ENCODE data around the gene CPSF3. TPM values are rescaled to one million over a fixed set of nuclear protein-coding genes. Genes with fewer than 3 reads are reported as not detected.
"Not testable (repeated sequence)": the region's sequence is repeated elsewhere in the genome, so short reads cannot be mapped to it uniquely, and the experiment has no call there.

The CPSF3 gene
- total RNA-seq, 1 experiment from 2014 or later, result 110 TPM

DNA sequence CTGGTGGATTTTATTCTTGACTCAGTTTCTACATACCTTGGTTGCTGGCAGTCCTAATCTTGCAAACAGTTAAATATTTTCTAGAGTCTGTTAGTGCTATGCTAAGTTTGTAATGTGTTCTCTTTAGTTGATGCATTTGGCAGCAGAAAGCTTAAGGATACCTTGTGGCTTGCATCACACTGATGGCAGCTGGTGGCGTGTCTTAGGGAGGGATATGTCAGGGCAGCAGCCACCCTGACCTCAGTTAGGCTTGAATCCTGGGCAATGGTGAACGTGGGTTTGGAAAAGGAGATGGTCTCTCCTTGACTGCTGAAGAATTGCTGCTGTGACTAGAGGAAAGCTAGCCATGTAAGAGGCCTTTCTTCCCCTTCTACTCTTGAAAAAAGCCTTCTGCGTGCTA is 55.1 kb downstream of the CPSF3 start:
- no peak for DNase-seq (ENCODE audit: low read depth, low spot score)
- in situ Hi-C loops (cut with HindIII; ENCODE audit: low pct_unique_long_range_greater_than_20kb, low sequenced_read_pairs), result no loop called here

DNA sequence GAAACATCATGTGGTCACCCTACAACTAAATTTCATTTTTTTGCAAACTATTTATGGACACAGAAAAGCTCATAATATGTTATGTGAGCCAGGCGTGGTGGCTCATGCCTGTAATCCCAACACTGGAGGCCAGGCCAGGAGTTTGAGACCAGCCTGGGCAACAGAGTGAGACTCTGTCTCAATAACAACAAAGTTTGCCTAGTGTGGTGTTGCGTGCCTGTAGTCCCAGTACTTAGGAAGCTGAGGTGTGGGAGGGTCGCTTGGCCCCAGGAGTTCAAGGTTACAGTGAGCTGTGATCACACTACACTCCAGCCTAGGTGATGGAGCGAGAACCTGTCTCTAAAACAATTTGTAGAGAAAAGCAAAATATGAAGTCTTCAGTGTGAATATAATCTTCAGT is 56.7 kb downstream of the CPSF3 start:
- in situ Hi-C loops (cut with HindIII; ENCODE audit: low pct_unique_long_range_greater_than_20kb, low sequenced_read_pairs), result no loop called here
- no peak for DNase-seq (ENCODE audit: low read depth, low spot score)

- DNase-seq (ENCODE audit: low read depth, low spot score), result no peak
These were observed 59.7 kb downstream of the CPSF3 start for GRCh38 chr2:9483107-9483506.

GRCh38 chr2:9484533-9484932 is 61.1 kb downstream of the CPSF3 start:
- DNase-seq (ENCODE audit: low read depth, low spot score), result no peak
- in situ Hi-C loops (cut with HindIII; ENCODE audit: low pct_unique_long_range_greater_than_20kb, low sequenced_read_pairs), result no loop called here

More at GRCh38 chr2:9483107-9483506, 59.7 kb downstream of the CPSF3 start:
- in situ Hi-C loops (cut with HindIII; ENCODE audit: low pct_unique_long_range_greater_than_20kb, low sequenced_read_pairs), result no loop called here

DNA sequence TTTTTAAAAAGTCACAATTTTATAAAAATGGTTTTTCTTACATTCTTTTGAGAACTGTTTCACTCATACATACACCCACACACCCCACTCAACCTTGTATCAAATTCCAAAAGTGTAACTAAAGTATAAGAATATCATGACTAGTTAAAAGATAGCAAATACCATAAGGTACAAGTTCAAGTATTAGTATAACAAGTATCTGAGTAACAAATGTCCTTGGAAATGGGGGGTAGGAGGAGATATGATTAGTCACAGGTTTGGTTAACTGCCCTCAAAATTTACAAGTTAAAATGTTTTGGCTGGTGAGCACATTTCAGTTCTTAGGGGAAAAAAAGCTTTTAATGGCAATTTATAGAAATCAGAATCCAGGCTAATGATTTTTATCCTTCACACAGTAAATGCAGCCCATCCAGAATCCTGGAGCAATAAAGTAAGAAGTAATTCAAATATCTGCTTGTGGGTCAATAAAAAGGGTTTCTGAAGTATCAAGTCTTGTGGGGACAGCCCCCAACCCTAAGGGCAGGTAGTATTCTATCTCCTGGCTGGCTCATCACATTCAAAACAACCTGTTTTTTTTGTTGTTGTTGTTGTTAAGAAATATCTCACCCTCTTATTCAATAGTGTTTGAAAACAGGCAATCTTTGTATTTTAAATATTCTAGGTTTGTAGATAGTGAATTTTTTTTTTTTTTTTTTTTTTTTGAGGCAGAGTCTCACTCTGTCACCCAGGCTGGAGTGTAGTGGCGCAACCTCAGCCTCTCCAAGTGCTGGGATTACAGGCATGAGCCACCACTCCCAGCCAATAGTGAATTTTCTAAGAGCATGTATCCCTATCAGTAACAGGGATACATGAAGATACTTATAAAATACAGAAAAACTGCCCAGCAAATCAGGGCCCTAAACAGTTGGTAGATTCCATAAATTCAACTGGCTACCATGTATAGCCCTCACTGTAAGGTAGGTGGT is 65.4 kb downstream of the CPSF3 start:
- in situ Hi-C loops (cut with HindIII; ENCODE audit: low pct_unique_long_range_greater_than_20kb, low sequenced_read_pairs), result no loop called here
- no peak for DNase-seq (ENCODE audit: low read depth, low spot score)

GRCh38 chr2:9490789-9491188 is 67.3 kb downstream of the CPSF3 start:
- no peak for DNase-seq (ENCODE audit: low read depth, low spot score)
- in situ Hi-C loops (cut with HindIII; ENCODE audit: low pct_unique_long_range_greater_than_20kb, low sequenced_read_pairs), result no loop called here

DNA sequence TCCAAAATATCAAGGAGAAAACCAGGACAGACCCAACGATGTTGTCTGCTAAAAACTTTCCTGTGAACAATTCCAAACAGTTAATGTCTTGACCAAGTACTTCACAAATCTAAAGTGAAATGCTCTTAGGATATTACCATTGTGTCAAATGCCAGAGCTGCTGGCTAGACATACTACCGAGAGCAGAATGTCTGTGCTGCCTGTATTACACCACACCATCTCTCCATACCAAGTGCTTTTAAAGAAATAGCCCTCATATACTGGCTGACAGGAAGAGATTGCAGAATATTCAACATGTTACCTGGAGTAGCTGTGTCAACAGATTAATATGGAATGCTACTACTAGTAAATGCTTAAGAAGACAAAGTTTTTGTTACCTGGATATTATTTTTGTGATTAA is 69.5 kb downstream of the CPSF3 start:
- in situ Hi-C loops (cut with HindIII; ENCODE audit: low pct_unique_long_range_greater_than_20kb, low sequenced_read_pairs), result no loop called here

GRCh38 chr2:9493478-9493877 is 70.0 kb downstream of the CPSF3 start:
- in situ Hi-C loops (cut with HindIII; ENCODE audit: low pct_unique_long_range_greater_than_20kb, low sequenced_read_pairs), result no loop called here
- no peak for DNase-seq (ENCODE audit: low read depth, low spot score)

More for the DNA sequence above, 69.5 kb downstream of the CPSF3 start:
- DNase-seq (ENCODE audit: low read depth, low spot score), result no peak

- no peak for DNase-seq (ENCODE audit: low read depth, low spot score)
- in situ Hi-C loops (cut with HindIII; ENCODE audit: low pct_unique_long_range_greater_than_20kb, low sequenced_read_pairs), result no loop called here
These were observed 70.6 kb downstream of the CPSF3 start for GRCh38 chr2:9494081-9494480.

DNA sequence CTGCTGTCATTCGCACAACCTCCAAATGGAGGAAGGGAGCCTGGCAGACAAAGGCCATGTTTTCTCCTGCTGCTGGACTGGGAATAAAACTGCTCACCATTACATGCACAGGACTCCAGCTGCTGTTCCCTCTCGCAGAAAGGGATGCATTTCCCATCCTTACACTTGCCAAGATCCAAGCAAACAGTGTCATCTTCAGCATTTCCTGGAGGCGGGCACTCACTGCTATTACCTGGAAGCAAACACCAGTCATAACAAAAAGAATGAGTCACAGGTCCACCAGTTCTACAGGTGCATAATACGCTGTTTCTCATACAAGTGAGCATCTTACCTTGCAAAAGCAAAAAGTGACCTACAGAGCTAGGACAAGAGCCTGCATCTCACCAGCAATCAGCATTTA is 73.6 kb downstream of the CPSF3 start:
- in situ Hi-C loops (cut with HindIII; ENCODE audit: low pct_unique_long_range_greater_than_20kb, low sequenced_read_pairs), result no loop called here
- DNase-seq (ENCODE audit: low read depth, low spot score), result no peak

DNA sequence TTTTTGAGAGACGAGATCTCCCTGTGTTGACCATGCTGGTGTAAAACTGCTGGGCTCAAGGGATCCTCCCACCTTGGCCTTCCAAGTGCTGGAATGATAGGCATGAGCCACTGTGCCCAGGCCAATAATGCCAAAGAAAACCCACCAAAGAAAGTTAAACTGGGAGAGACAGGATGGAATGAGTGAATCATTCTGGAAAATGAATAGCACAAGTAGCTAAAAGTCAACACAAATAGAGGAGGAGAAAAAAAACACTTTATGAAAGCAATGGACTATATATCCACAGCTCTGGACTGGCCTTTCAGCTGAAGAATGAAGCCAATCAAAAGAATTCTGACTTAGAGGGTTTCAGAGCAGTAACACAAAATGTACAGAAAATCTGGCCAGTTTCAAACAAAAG is 74.8 kb downstream of the CPSF3 start:
- in situ Hi-C loops (cut with HindIII; ENCODE audit: low pct_unique_long_range_greater_than_20kb, low sequenced_read_pairs), result no loop called here
- no peak for DNase-seq (ENCODE audit: low read depth, low spot score)

DNA sequence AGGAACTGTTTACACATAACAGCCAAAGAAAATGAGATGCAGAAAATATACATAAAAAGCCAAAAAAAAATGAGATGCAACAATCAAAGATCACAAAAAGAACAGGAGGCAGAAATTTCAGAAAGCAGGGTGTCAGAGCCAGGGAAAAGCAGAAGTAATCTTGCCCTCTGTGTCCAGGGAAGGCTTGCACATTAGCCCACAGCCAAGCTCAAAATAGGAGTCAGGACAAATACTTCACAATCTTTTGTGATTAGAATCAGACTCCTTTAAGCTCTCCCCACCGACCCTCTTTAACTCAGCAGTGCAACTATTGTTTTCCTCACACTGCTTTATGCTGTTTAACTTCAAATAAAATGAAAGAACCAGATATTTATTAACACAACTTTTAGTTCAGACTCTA is 85.5 kb downstream of the CPSF3 start:
- DNase-seq (ENCODE audit: low read depth, low spot score), result no peak
- in situ Hi-C loops (cut with HindIII; ENCODE audit: low pct_unique_long_range_greater_than_20kb, low sequenced_read_pairs), result no loop called here

GRCh38 chr2:9513946-9514345 is 90.5 kb downstream of the CPSF3 start:
- in situ Hi-C loops (cut with HindIII; ENCODE audit: low pct_unique_long_range_greater_than_20kb, low sequenced_read_pairs); DNase-seq (ENCODE audit: low read depth, low spot score): not testable (repeated sequence)

DNA sequence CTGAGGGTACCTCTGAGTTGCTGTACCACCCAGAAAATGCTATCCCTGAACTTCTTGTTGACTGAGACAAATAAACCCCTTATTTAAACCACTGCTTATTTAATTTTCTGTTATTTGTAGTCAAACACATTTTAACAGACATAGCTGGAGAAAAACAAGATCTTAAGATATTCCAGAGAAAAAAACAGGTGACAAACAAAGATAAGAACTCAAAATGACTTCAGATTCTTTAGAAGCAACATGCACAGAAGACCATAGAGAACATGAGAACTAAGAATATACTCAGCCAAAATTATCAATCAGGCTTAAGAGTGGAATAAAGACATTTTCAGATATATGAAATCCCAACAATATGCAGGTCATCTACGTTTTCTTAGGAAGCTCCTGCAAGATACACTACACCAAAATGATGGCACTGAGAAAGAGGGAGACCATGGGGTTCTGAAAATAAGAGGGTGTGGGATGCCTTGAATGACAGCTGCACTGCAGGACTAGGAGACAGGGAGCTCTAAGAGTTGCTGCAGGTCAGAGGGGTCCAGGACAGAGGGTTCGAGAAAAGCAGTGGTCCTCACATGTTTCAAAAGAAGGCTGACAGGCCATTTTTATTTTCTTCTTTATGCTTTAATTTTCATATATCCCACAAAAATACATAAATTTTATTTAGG is 93.8 kb downstream of the CPSF3 start:
- no peak for DNase-seq (ENCODE audit: low read depth, low spot score)
- in situ Hi-C loops (cut with HindIII; ENCODE audit: low pct_unique_long_range_greater_than_20kb, low sequenced_read_pairs), result no loop called here

DNA sequence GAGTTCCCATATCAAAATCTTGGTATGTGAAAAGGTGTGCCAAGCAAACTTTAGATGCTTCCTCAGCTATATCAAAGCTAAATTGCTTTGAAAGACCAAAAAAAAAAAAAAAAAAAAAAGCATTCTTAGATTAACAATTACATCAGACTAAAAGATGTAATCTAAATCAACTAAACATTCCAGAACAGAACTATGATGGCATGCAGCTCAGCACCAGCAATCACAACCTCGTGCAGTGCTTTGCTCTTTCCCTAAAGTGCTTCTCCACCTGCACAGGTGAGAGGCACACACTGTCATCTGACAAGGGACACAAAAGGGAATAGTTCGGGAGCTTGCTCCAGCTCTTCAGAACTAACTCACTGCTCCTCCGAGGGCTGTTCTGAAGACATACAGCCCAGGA is 94.7 kb downstream of the CPSF3 start:
- no peak for DNase-seq (ENCODE audit: low read depth, low spot score)
- in situ Hi-C loops (cut with HindIII; ENCODE audit: low pct_unique_long_range_greater_than_20kb, low sequenced_read_pairs), result no loop called here

- in situ Hi-C loops (cut with HindIII; ENCODE audit: low pct_unique_long_range_greater_than_20kb, low sequenced_read_pairs), result no loop called here
- no peak for DNase-seq (ENCODE audit: low read depth, low spot score)
These were observed 95.3 kb downstream of the CPSF3 start for GRCh38 chr2:9518780-9519179.

DNA sequence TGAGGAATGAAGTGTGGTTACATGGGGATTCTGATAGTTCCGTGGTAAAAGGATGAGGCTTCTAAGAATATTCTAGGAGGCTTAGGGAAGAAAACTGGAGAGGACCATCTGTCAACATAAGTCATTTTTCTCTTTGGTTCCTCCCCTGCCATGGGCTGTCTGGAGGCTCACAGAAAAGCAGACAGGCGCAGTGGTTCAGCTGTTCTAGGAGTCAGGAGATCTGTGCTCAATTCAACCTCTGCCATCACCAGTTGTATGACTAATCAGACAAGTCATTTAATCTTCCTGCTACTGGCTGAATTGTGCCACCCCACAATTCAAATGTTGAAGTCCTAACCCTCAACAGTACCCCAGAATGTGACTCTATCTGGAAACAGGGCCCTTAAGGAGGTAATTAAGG is 95.8 kb downstream of the CPSF3 start:
- in situ Hi-C loops (cut with HindIII; ENCODE audit: low pct_unique_long_range_greater_than_20kb, low sequenced_read_pairs), result no loop called here
- no peak for DNase-seq (ENCODE audit: low read depth, low spot score)
